Fibroblast of skin of back (primary cell): Measurements from ENCODE around the gene RGL1.

ENCODE experiments used
- DNase-seq: peaks from one replicate; pipeline ENCODE4 v3.0.0-alpha.2; 2013

The RGL1 gene

DNA sequence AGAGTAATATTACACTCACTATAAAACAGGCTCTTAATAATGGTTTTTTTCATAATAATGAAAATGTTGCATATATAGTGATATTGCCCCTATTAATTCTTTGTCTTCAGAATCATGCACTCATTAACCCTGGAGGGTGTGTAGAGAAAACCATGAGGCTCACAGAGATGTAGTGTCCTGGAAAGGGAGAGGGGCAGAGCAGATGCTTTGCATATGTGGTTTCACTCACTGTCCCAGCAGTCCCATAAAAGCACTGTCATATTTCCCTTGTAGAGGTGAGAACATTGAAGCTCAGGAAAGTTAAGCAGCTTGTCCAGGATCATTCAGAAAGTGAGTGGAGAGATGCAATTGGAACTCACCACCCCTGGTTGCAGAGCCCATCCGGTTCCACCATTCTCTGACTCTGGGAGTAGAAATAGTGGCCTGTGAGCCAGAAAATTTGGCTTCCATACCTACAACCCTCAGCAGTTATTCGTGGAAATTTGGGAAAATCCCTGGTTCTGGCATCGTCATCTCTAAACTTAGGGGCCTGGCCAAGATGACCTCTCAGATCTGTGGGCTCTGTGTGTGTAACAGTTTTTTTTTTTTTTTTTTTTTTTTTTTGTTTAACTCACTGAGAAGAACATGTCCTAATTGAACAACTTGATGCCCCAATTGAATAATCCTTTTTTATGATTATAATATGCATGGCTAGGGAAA lies 86.4 kb downstream of the RGL1 start:
- no peak for DNase-seq

DNA sequence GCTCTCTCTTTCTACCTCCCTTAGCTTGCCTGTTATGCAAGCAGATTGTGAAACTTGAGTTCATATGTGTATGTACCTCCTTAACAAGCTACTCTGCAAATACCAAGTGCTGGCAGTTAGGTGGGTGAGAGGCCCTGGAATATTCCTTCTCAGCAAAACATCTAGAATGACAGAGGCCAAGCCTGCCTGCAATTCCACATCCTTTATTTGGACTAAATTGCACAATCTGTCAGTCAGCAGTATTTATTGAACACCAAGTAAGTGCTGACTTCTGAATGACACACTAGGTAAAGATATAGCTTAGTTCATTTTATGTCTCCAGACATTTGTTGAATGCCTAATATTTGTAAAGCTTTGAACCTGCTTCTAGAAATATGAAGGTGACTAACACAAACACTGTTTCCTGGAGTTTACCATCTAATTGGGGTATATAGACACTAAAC lies 87.5 kb downstream of the RGL1 start:
- no peak for DNase-seq

DNA sequence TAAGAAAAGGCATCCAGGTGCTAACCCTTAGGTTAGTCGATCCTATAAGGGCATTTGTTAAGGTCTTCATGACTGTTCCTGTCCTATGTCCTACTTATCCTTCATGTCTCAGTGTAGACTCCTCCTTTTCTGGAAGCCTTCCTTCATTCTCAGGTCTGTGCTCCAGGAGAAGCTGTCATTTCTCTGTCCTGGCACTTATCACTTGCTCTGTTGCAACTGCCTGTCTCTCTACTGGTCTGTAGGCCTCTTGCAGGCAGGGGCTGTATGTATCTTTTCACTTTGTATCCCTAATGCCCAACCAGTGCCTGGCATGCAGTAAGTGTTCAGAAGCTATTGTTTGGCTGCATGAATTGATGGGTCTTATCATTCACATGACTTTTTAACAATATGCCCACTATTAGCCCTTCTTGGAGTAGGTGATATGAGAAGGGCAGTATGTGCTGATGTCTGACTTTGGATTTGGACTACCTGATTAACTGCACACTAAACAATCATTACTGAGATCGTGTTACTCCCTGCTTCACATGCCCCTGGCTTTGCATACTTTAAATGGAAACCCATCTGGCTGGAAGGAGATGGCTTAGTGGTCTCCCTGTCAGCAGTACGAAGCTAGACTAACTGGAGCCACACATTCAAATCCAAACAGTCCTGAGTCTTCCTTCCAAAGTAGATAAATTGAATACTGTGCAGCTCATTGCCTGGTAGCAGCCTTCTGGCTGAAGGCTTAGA lies 88.8 kb downstream of the RGL1 start:
- no peak for DNase-seq

DNA sequence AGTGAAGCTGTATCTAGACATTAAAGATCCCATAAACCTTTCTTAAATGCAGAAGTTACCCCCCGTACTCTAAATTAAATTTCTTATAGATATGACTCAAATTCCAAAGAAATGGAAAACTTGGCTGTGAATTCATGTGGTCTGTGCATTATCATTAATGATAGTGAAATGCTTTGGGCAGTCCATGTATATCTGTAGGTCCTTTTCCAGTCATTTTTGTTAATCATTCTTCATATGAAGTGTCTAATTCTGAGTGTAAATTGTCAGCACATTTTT lies 89.3 kb downstream of the RGL1 start:
- no peak for DNase-seq

DNA sequence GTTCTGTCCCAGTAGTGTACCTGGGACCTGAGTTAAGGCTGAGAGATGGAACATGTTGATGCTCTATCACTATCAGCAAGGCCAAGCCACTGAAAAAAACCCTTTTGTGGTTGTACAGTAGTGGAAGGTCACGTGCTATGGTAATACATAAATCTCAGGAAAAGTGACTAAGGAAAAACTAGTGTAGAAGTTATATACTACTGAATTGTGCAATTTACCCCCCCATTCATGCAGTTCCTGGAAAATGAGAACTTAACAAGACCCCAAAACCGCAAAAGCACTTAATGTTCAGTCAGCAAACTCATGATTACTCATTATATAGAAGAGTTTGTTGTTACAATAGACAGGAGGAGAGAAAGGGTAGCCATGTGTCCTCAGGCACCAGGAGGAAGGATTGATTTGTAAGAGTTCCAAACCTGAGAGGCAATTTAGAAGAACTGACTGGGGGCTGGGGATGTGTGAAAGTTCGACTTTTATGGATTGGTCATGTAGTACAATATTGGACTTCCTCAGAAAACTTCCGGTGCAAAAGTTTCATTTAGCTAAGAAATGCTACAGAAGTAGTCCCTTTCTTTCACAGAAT lies 91.6 kb downstream of the RGL1 start:
- DNase-seq, result no peak

DNA sequence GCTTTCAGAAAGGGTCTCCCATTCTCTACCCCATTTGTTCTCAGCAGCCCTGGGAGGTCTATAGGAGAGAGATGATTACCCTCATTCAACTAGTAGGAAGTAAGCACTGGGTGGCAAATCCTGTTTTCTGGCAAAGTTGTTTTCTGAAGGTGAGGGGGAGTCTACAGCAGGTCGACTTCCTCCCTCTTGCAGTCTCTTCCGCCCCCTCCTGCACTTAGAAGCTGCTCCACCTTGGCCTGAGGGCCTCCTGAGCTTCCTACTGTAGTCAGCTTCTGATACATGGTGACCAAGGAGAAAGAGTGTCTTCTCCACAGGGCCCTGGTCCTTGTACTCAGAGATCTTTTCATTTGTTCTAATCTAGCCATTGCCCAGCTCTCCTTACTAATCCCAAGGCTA lies 93.1 kb downstream of the RGL1 start:
- DNase-seq, result no peak

DNA sequence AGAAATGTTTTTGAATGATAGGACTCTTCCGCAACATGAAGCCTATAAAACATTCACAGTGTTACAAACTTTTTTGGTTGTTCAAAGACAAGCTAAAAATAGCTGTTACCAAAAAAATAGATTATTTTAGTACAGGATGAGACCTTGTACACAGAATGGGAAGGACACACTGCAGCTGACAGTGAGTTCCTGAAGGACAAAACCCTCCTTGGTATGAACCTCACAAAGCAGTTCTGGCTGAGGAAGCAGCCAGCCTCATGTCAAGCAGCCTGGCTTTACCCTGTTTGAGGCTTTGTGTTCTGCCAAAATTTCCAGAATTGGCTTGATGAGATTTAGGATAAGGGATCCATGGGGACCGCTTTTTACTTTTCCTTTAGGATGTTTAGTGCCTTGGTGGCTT lies 93.7 kb downstream of the RGL1 start:
- no peak for DNase-seq

DNA sequence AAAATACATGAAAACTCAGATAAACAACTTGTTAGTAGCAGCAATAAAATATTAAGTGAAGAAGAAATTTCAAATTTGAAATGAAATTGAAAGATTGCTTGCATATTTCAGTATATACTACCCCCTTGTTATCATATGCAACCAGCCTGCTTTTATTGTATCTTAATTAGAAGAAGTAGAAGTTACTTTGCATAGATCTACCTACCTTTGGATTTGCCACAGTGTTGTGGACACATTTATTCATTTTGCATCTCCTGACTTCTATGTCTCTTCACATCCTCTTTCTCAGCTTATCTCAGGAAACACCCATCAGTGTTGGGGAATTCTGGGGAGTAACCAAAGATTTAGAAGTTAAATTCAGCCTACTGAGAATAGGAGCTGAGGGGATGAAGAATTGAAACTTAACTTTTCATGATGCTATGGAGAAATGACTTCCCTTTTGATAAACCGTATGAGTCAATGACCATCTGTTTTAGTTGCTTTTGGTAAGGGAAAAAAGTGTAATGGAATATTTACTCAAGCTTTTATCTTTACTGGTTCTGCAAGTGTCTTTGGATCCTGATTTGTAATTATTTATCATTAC lies 96.9 kb downstream of the RGL1 start:
- DNase-seq, result no peak

DNA sequence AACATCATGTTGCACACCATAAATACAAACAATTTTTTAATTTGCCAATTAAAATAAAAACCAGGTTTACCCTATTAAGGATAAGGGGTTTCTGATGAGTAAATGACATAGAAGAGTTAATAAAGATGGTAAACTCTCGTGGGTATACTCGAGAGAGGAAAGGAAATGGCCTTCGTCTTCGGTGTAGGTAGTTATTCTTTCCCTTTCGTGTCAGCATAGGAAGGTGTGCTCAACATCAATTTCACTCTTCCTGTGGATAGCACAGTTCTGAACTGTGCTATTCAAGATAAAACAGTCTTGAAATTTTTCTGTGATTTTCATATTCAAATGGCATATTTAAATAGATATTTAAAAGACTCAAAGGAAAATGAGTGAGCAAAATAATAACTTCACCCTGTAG lies 98.2 kb downstream of the RGL1 start:
- DNase-seq, result no peak

DNA sequence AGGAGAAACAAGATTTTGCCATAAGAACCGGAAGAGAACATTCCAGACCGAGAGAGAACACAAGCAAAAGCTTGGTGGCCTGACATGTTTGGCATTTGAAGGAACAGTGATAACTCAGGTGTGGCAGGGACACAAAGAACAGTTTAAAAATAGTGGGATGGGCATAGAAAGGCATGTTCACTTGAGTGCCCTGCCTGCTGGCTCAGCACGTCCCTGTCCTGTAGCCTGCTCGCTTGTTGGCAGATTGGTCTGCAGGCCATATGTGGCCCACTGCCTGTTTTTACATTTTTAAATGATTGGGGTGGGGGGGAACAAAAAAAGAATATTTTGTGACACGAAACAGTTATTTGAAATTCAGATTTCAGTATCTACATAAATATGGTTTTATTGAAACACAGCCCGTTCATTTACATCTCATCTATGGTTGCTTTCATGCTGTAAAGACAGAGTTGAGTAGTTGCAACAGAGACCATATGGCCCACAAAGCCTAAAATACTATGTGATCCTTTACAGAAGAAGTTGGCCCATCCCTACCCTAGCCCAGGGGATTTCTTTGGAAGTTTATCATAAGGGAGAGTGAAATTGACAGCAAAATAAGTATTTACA lies 100.7 kb downstream of the RGL1 start:
- no peak for DNase-seq

DNA sequence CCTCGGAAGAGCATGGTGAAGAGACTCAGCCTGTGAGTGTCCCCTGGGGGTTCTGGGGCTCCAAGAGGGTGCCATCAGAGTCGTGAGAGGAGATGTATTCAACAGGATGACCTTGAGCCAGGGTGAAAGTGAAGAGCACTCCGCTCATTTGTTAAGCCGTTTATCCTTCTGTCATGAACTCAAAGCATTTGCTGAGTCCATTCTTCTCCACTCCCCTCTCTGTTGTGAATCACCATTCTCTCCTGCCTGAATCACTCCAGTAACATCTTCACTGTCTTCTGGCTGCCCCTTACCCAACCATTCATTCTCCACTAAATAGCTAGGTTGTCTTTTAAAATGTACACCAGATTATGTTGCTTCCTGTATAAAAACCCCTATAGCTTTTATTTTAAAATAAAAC lies 102.2 kb downstream of the RGL1 start:
- no peak for DNase-seq

DNA sequence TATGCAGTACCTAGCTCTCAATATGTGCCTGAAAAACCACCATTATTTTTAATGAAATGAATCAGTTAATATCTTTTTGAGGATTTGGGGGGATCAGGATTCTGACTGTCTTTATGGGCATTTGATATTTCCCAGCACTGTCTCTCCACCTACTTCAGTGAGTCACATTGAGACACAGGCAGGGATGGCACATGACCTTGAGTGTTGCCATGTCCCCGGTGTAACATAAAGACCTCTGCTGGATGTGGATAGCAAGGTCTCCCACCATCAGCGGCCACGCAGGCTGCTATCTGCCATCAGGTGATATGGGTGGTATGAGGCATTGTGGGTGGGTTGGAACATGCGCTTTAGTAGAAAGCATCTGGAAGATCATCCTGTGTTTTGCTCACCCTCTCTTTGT lies 103.2 kb downstream of the RGL1 start:
- no peak for DNase-seq

DNA sequence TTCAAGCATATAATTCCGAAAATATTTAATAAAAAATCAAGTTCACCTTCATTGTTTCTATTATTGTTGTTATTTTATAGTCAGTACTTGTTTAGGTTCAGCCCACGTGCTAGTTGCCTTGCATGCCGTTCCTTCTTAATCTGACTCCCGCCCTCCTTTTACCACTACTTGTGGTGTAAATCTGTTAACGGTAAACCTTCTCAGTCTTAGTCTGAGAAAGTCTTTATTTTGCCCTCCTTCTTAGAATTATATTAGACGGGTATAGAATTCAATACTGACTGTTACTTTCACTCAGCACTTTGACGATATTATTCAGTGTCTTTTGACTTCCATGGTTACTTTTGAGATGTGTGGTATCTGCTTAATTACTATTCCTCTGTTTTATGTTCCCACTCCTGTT lies 104.8 kb downstream of the RGL1 start:
- no peak for DNase-seq

DNA sequence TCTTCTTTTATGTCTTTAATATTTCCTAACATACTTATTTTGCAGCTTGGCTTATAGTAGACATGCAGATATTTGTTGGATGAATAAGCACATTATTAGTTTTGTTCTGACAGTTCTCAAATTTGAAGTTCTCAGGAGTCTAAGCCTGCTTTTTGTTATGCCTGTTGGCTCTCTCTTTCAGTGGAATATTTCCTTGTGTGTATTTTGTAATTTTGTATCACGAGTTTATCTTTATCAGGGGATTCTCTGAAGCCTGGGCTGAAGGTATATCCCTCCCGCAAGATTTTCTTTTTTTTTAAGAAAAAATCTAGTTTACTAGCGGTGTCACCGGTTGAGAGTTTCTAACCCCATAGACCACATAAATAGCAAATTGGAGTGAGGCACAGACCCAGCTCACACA lies 105.9 kb downstream of the RGL1 start:
- DNase-seq, result no peak

DNA sequence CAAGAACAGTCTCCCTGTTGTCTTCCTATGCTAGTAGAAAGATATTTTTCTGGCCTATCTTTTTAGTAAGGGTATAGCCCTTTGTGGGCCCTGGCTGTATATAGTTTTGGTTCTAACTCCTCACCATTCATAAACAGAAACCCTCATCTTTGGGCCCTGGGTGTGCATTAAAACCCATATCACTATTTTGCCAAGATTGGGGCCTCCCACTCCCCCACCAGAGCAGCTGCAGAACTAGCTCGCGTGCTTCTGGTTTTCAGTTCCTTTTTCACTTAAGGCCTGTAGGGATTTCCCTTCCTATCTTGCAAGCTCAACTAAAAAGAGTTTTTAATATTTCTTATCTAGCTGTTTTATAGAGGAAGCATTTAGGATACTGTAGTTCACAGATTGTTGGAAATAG lies 106.4 kb downstream of the RGL1 start:
- DNase-seq, result no peak

DNA sequence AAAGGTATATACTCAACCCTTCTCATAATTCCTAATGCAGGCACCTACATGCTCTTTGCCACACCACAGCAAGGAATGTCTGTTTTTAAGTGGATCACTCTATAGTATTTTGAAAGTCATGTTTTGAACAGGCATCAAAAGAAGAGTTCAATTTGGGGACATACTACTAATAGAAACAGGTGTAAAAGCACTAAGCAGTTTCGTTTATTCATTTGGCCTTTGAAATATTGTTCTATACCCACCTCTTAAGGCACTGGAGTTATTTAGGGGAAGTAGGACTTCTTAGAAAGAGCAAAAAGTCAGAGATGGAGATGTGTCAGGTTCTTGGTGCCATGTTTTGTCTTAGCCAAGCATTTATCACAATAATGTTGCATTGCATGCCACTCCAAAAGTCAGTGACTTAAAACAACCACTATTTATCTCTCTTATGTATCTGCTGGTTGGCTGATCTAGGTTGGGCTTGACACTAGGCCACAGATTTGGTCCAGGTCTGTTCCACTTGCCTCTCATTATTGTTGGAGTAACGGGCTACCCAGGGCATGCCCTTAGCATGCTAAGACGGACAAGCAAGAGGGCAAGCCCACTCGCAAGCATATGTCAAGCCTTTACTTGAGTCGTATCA lies 107.5 kb downstream of the RGL1 start:
- DNase-seq, result no peak

DNA sequence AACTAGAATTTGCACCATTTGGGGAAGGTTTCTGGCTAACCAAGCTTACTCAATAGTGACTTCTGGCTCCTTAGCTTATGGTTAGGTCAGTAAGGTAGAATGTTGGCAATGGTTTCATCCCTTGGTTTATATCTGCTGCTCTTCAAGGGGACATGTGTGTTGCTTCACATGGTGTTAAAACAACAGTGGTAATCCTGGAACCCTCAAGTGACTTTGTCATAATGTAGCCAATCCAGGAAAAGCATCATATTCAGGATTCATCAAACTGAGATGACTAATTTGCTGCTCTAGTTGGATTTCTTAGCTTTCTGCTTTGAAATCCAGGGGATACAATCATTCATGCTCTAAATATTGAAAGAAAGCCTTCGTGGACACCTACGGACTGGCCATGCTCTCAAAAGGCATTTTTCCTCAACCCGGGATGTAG lies 108.7 kb downstream of the RGL1 start:
- peak; percentile 44 for DNase-seq

DNA sequence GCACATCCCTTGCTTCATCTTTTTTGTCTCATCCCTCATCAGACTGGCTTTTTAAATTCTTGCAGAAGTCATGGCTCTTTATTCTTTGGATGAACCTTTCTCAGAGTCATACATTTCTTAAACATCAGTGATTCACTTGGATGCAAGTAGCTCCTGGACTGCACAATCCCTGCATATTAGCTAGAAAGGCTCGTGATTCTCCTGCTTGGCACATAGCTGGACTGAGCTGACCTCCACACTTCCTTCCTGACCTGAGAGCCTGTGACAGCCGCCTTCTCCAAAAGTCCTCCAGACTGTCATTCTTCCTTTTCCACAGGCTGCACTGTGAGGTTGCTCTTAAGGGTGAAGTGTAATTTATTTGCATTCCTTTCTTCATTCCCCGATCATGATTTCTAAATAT lies 109.4 kb downstream of the RGL1 start:
- no peak for DNase-seq

DNA sequence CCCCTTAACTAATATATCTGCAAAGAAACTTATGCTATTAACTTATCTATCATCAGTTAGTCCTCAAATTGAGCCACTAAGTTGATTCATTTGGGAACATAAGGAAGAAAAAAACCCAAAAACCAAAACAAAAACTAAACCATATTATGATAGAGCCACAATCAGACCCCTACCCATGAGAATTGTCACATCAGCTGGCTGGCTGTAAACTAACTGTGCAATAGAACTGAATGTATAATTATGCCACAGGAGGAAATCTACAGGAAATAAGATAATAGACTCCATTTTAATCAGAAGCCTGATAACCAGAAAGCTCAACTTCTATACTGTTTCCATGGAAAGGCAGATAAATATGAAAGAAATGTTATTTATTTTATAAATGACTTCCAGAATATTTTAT lies 110.0 kb downstream of the RGL1 start:
- no peak for DNase-seq

DNA sequence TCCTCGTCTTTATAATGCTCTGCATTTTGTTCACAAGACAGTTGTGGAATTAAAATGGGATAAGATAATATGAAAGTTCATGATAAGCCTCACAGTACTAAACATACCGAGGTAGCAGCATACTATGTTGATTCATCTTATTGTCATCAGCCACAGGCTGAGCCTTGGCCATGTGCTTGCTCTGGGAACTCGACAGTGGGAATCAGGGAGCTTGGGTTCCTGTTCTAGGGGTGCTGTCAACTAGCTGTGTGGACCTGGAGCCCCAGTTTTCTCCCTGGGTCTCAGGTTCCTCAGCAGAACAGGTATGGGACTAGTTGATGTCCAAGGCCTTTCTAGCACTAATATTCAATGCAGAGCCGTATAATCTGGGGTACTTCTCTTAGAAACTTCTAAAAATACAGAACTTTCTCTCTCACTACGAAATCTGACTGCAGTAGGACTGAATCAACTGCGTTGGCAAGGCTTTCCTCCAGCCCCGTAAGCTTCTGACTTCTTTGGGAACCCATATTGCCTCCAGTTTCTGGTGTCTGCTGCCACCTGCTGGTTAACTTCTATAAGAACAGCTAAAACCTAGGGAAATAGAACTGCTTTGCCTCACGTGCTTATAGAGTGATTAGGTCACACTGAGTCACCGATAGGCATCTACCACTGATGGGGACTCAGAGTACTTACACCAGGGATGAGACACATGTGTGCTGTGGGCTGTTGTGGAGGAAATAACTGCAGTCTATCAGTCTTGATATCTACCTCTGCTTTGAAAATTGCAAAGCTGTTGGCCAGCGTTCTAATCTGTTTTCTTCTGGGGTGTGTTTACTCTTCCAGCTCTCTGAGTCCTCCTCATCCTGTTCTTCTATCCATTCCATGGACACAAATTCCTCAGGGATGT lies 110.9 kb downstream of the RGL1 start:
- DNase-seq, result peak; percentile 97

DNA sequence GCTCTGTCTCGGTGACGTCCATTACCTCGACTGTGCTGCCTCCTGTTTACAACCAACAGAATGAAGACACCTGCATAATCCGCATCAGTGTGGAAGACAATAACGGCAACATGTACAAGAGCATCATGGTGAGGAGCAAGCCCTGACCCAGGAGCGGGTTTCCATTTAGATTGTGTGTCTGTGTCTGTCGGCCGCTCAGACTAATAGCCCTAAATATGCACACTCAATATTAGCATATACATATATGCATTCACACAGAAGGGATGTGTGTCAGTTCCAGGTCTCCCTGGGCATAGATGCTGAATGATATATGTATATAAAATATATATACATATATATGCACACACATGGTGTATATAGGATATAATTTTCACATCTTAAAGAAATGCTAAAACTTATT lies 111.7 kb downstream of the RGL1 start:
- no peak for DNase-seq

DNA sequence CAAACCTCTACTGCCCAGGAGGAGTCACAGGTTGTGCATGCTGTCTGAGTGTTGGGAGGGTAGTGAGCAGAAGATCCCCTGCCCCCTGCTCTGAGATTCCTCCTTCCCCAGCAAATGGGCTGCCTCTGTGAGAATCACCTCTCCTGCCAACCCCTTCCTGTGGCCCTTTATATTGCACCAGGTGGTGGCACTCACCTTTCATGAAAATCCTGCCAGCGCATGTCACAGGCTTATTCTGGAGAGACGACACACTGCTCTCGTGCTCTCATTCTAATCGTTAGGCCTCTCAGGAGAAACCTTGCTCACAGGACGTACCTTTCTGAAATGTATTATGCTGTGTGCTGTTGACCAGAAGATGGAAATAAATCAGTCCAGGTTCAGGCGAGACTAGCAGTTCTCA lies 113.7 kb downstream of the RGL1 start:
- no peak for DNase-seq
